ENCODE data around the gene HTATSF1. TPM values are rescaled to one million over a fixed set of nuclear protein-coding genes. Genes with fewer than 3 reads are reported as not detected.

Gene HTATSF1
- polyA plus RNA-seq, 2 of the 4 experiments (the other 2 are of a cell fraction): 5.0 to 82.3 TPM

DNA sequence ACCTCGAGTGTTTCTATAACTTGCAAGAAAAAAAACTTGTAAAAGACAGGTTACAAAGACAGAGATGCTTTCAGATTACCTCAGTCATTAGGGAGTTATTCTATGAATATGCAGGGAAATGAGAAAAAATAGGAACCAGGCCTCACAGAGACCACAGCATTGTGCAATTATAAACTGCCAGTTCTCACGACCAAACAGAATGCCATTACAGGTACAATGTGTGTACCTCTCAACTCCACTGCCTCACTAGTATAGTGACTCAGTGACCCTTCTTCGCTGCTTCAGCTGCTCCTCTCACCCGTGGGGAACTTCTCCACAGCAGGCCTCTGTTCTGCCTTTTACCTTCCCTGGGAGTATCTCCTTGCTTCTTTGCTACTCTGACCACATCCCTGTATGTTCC is 2.3 kb upstream of the HTATSF1 start (continued):
- no peak for TF ChIP-seq TFCP2L1 (CRISPR knock-in tag; IDR thresholded peaks at IDR 0.05)

DNA sequence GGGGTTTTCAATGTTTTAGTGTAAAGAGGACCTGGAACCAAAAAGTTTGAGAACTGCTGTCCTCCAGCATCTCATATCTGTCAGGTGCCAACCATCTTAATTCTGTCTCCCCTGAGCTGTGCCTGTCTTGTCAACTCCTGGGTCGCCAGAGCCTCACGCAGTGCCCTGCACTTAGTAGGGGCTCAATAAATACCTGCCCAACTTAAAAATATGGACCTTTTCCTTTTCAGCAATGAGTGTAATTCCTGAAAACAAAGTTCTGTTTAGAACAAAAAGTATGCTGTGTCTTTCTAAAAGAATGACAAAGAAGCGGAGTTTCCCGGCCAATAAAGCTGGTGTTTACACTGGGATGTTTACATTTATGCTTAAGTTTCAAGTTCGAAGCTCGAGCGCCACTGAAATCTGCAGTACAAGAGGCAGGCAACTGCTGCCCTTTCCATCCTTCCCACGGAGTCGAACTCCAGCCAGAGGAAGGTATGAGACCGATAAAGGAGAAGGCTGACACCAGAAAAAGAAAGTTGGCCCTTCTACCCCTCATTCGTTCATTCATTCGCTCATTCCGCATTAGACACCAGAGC is 1.1 kb upstream of the HTATSF1 start:
- TF ChIP-seq EHF (CRISPR knock-in tag; IDR thresholded peaks at IDR 0.05): no peak
- peaks cover 13% of the 10 kb centered on the region; the same call in 2 of the 3 replicates for H3K4me1 ChIP-seq
- FAIRE-seq (peak; percentile 78), DNase-seq (ENCODE audit: low read depth in 1 of 2, low spot score in 1 of 2) (no peak), ATAC-seq (no peak; a peak in 1 of 6 replicates)
- peak overlapping the region; percentile 97 to 98 for H3K27ac ChIP-seq
- no peaks in the 10 kb centered on the region for H3K9me3 ChIP-seq
- peak overlapping the region; percentile 71 for H3K4me3 ChIP-seq
- CTCF ChIA-PET: interaction anchor here (0.6 to 1.0 kb wide), 2 partner anchors 75 to 1718 kb away, joined by 3 to 4 read pairs; no protein-coding TSS in a partner anchor
- POLR2A ChIA-PET: interaction anchor here (1.4 to 1.9 kb wide), 3 partner anchors 19 to 384 kb away, joined by 3 to 9 read pairs (median 4); partner anchors contain the start of gene RBMX
- 2% methylated on average over 13 of the region's 13 CpGs for WGBS (ENCODE audit: missing lambda C conversion rate)
- peak overlapping the region; percentile 89 for H3K4me2 ChIP-seq

DNA sequence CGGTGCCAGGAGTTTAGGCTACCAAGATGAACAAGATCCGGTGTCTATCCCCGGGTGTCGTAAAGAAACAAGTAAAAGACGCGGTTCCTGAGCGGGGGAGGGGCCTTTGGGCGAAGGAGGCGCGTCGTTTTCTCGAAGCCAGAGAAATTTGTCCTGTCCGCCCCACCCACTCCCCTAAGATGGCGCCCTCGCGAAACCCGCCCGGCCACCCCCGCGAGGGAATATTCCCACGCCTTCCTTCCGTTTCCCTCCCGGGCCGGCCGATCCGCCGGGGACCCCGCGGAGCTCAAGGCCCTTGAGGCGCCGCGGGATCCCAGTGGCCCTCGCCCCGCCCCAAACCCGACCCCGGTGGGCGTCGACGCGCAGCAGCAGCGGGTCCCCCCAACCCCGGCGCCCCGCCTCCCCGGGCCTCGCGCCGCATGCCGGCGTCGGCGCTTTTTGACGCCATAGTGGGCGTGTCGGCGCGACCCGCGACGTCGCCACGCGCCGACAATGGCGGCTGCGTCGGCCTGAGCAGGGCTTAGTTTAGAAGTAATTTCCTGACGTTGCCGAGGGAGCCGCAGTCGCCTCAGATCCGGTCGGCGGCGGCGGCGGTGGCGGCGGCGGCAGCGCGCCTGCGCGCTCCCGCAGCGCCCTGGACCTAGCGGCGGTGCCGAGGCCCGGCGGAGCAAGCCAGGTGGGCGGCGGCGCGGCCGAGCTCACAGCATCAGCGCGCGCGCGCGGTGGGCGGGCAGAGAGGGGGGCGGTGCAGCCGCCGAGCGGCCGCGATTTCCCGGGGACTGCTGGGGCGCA is 432 bp upstream of the HTATSF1 start:
- H3K9me3 ChIP-seq: no peaks in the 10 kb centered on the region
- TF ChIP-seq, protein P1, sequence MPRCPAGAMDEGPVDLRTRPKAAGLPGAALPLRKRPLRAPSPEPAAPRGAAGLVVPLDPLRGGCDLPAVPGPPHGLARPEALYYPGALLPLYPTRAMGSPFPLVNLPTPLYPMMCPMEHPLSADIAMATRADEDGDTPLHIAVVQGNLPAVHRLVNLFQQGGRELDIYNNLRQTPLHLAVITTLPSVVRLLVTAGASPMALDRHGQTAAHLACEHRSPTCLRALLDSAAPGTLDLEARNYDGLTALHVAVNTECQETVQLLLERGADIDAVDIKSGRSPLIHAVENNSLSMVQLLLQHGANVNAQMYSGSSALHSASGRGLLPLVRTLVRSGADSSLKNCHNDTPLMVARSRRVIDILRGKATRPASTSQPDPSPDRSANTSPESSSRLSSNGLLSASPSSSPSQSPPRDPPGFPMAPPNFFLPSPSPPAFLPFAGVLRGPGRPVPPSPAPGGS (IDR thresholded peaks at IDR 0.05): peak; percentile 46; the same call in 2 of the 3 replicates
- TF ChIP-seq RAD21 (conservative IDR thresholded peaks at IDR 0.05 in 1 of 2, IDR thresholded peaks at IDR 0.05 in 1 of 2) (no peak), POLR2A (IDR thresholded peaks at IDR 0.05; ENCODE audit: low read length) (peak; percentile 28), PHF8 (IDR thresholded peaks at IDR 0.05; ENCODE audit: borderline replicate concordance, low read depth) (peak; percentile 83), JUN (IDR thresholded peaks at IDR 0.05) (peak; percentile 37 to 72; a peak in 4 of 5 replicates)
- TF ChIP-seq, protein P2, sequence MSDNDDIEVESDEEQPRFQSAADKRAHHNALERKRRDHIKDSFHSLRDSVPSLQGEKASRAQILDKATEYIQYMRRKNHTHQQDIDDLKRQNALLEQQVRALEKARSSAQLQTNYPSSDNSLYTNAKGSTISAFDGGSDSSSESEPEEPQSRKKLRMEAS (IDR thresholded peaks at IDR 0.05): peak; percentile 72
- peaks cover 13% of the 10 kb centered on the region; the same call in 2 of the 3 replicates for H3K4me1 ChIP-seq
- peak; percentile 45 to 92 for DNase-seq (ENCODE audit: low read depth in 1 of 2, low spot score in 1 of 2)
- H3K4me3 ChIP-seq: peak overlapping the region; percentile 71
- peak overlapping the region; percentile 89 for H3K4me2 ChIP-seq
- ChIA-PET CTCF (interaction anchor here (0.6 to 1.0 kb wide), 3 partner anchors 75 to 198 kb away, joined by 3 to 4 read pairs (median 3); no protein-coding TSS in a partner anchor), POLR2A (interaction anchor here (0.7 to 1.9 kb wide), 5 partner anchors 11 to 383 kb away, joined by 3 to 9 read pairs (median 4); partner anchors contain the start of gene RBMX)
- FAIRE-seq: peak; percentile 65
- peak overlapping the region; percentile 97 to 98 for H3K27ac ChIP-seq
- under 1% methylated on average over 15 of the region's 111 CpGs for WGBS (ENCODE audit: missing lambda C conversion rate)
- ATAC-seq: peak; percentile 87 to 90

DNA sequence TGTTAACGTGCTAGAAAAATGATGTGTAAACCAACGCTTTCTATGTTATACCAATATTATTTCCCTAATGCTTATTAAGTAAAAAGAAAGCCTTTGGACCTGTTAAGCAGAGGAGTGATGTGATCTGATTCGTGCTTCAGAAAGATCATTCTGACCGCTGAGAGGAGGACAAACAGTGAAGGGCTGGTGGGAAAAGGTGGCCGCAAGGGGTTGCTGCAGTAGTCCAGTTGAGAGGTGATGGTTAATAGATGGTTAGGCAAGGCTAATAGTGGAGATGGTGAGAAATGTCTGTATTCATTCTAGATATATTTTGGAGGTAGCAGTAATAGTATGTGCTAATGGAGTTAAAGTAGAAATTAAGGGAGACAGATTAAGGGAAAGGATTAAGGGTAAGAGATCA is 21.7 kb downstream of the HTATSF1 start:
- no peaks in the 10 kb centered on the region for H3K4me1 ChIP-seq
- no peak for DNase-seq (ENCODE audit: low read depth in 1 of 2, low spot score in 1 of 2)
- FAIRE-seq: peak; percentile 49
- WGBS (ENCODE audit: missing lambda C conversion rate): 35% methylated on average over 5 of the region's 5 CpGs
- H3K4me2 ChIP-seq: no peak overlapping the region
- ChIA-PET POLR2A (no interaction called here), CTCF (no interaction called here)
- H3K27ac ChIP-seq: no peak overlapping the region
- H3K9me3 ChIP-seq: no peaks in the 10 kb centered on the region
- no peak overlapping the region for H3K4me3 ChIP-seq
- peak in 1 of 2 experiments; percentile 40; a peak in 1 of 6 replicates for ATAC-seq
- TF ChIP-seq FOSL2 (IDR thresholded peaks at IDR 0.05): no peak
- no peak for TF ChIP-seq FOSL2 (CRISPR knock-in tag; IDR thresholded peaks at IDR 0.05)
- TF ChIP-seq, protein P3, sequence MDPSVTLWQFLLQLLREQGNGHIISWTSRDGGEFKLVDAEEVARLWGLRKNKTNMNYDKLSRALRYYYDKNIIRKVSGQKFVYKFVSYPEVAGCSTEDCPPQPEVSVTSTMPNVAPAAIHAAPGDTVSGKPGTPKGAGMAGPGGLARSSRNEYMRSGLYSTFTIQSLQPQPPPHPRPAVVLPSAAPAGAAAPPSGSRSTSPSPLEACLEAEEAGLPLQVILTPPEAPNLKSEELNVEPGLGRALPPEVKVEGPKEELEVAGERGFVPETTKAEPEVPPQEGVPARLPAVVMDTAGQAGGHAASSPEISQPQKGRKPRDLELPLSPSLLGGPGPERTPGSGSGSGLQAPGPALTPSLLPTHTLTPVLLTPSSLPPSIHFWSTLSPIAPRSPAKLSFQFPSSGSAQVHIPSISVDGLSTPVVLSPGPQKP (IDR thresholded peaks at IDR 0.05; ENCODE audit: low read depth, low read length): no peak
- TF ChIP-seq FOXS1 (CRISPR knock-in tag; IDR thresholded peaks at IDR 0.05): no peak
- TF ChIP-seq FOSB (CRISPR knock-in tag; IDR thresholded peaks at IDR 0.05): no peak
- TF ChIP-seq ZC3H11A (IDR thresholded peaks at IDR 0.05): no peak
- TF ChIP-seq, protein P4, sequence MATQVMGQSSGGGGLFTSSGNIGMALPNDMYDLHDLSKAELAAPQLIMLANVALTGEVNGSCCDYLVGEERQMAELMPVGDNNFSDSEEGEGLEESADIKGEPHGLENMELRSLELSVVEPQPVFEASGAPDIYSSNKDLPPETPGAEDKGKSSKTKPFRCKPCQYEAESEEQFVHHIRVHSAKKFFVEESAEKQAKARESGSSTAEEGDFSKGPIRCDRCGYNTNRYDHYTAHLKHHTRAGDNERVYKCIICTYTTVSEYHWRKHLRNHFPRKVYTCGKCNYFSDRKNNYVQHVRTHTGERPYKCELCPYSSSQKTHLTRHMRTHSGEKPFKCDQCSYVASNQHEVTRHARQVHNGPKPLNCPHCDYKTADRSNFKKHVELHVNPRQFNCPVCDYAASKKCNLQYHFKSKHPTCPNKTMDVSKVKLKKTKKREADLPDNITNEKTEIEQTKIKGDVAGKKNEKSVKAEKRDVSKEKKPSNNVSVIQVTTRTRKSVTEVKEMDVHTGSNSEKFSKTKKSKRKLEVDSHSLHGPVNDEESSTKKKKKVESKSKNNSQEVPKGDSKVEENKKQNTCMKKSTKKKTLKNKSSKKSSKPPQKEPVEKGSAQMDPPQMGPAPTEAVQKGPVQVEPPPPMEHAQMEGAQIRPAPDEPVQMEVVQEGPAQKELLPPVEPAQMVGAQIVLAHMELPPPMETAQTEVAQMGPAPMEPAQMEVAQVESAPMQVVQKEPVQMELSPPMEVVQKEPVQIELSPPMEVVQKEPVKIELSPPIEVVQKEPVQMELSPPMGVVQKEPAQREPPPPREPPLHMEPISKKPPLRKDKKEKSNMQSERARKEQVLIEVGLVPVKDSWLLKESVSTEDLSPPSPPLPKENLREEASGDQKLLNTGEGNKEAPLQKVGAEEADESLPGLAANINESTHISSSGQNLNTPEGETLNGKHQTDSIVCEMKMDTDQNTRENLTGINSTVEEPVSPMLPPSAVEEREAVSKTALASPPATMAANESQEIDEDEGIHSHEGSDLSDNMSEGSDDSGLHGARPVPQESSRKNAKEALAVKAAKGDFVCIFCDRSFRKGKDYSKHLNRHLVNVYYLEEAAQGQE (IDR thresholded peaks at IDR 0.05): no peak
- no peak for TF ChIP-seq CHD2 (IDR thresholded peaks at IDR 0.05; ENCODE audit: low read length, partially characterized antibody)
- TF ChIP-seq RNF2 (IDR thresholded peaks at IDR 0.05; ENCODE audit: borderline replicate concordance, low read depth): no peak
- no peak for TF ChIP-seq RFX5 (IDR thresholded peaks at IDR 0.05)
- TF ChIP-seq, protein P5, sequence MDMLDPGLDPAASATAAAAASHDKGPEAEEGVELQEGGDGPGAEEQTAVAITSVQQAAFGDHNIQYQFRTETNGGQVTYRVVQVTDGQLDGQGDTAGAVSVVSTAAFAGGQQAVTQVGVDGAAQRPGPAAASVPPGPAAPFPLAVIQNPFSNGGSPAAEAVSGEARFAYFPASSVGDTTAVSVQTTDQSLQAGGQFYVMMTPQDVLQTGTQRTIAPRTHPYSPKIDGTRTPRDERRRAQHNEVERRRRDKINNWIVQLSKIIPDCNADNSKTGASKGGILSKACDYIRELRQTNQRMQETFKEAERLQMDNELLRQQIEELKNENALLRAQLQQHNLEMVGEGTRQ (IDR thresholded peaks at IDR 0.05): no peak
- TF ChIP-seq GATA3 (IDR thresholded peaks at IDR 0.05; ENCODE audit: borderline replicate concordance): no peak
- no peak for TF ChIP-seq HEYL (CRISPR knock-in tag; IDR thresholded peaks at IDR 0.05)
- TF ChIP-seq RAD21 (conservative IDR thresholded peaks at IDR 0.05 in 1 of 2, IDR thresholded peaks at IDR 0.05 in 1 of 2): no peak
- no peak for TF ChIP-seq SREBF2 (IDR thresholded peaks at IDR 0.05)
